ENCODE results near the gene RABGGTA. TPM values are rescaled to one million over a fixed set of nuclear protein-coding genes. Genes with fewer than 3 reads are reported as not detected.

RABGGTA gene
- total RNA-seq, 1 donor, result 21.2 TPM

DNA sequence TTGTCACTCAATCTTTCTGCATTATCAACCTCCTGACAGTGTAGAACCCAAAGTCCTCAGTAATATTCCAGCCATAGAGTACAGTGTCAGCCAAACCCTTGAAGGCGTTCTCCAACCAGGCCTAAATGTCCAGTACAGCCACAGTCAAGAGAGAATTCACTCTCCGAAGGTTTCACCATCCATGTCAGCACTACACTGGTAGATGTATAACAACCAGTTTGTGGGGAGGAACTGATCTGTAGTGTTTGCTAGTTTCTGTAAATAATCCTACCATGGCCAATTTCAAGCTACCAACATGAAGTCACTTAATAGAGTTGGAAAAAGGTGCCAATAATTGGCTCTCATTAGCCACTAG, 55.1 kb downstream of the RABGGTA start:
- DNase-seq (ENCODE audit: low read depth), result no peak
- TF ChIP-seq, protein P1, sequence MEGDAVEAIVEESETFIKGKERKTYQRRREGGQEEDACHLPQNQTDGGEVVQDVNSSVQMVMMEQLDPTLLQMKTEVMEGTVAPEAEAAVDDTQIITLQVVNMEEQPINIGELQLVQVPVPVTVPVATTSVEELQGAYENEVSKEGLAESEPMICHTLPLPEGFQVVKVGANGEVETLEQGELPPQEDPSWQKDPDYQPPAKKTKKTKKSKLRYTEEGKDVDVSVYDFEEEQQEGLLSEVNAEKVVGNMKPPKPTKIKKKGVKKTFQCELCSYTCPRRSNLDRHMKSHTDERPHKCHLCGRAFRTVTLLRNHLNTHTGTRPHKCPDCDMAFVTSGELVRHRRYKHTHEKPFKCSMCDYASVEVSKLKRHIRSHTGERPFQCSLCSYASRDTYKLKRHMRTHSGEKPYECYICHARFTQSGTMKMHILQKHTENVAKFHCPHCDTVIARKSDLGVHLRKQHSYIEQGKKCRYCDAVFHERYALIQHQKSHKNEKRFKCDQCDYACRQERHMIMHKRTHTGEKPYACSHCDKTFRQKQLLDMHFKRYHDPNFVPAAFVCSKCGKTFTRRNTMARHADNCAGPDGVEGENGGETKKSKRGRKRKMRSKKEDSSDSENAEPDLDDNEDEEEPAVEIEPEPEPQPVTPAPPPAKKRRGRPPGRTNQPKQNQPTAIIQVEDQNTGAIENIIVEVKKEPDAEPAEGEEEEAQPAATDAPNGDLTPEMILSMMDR (IDR thresholded peaks at IDR 0.05; ENCODE audit: insufficient read depth, low read length), result no peak
- peak overlapping the region; percentile 88 for H3K4me3 ChIP-seq (ENCODE audit: low read depth, low read length)

Small RNA genes within 50 kb of the gene (small RNA-seq; reads per million reads assigned to genes)
- gene MDP1, result not detected

Other genes starting within 250 kb of the RABGGTA start
- gene CARMIL3, start 219.6 kb downstream of the RABGGTA start, total RNA-seq (ENCODE audit: low replicate concordance), result not detected in 2 replicates
- not detected in 2 replicates for gene CPNE6, start 200.0 kb downstream of the RABGGTA start, total RNA-seq (ENCODE audit: low replicate concordance)
- 20.1 and 36.5 TPM in 2 replicates for gene PCK2, start 177.3 kb downstream of the RABGGTA start, total RNA-seq (ENCODE audit: low replicate concordance)
- gene DCAF11, start 156.8 kb downstream of the RABGGTA start, total RNA-seq (ENCODE audit: low replicate concordance), result 44.6 and 85.3 TPM in 2 replicates
- gene NRL, start 156.6 kb downstream of the RABGGTA start, total RNA-seq (ENCODE audit: low replicate concordance), result 0.90 and 4.1 TPM in 2 replicates
- 0.18 TPM in 1 of 2 replicates, not detected in the other for gene FITM1, start 140.9 kb downstream of the RABGGTA start, total RNA-seq (ENCODE audit: low replicate concordance)
- 84.8 and 117 TPM in 2 replicates for gene PSME1, start 135.4 kb downstream of the RABGGTA start, total RNA-seq (ENCODE audit: low replicate concordance)
- 3.8 and 11.9 TPM in 2 replicates for gene EMC9, start 130.0 kb downstream of the RABGGTA start, total RNA-seq (ENCODE audit: low replicate concordance)
- 33.4 and 78.3 TPM in 2 replicates for gene PSME2, start 125.0 kb downstream of the RABGGTA start, total RNA-seq (ENCODE audit: low replicate concordance)
- 51.1 and 165 TPM in 2 replicates for gene RNF31, start 124.1 kb downstream of the RABGGTA start, total RNA-seq (ENCODE audit: low replicate concordance)
- 43.8 and 63.1 TPM in 2 replicates for gene IRF9, start 110.3 kb downstream of the RABGGTA start, total RNA-seq (ENCODE audit: low replicate concordance)
- gene REC8, start 99.5 kb downstream of the RABGGTA start, total RNA-seq (ENCODE audit: low replicate concordance), result 1.9 and 4.2 TPM in 2 replicates
- 44.0 and 52.0 TPM in 2 replicates for gene IPO4, start 82.8 kb downstream of the RABGGTA start, total RNA-seq (ENCODE audit: low replicate concordance)
- 50.9 and 73.9 TPM in 2 replicates for gene TM9SF1, start 76.2 kb downstream of the RABGGTA start, total RNA-seq (ENCODE audit: low replicate concordance)
- 0.27 TPM in 1 of 2 replicates, not detected in the other for gene TSSK4, start 65.9 kb downstream of the RABGGTA start, total RNA-seq (ENCODE audit: low replicate concordance)
- gene CHMP4A, start 58.1 kb downstream of the RABGGTA start, total RNA-seq (ENCODE audit: low replicate concordance), result 70.7 and 159 TPM in 2 replicates
- gene MDP1, start 55.5 kb downstream of the RABGGTA start, total RNA-seq (ENCODE audit: low replicate concordance), result 11.8 and 23.2 TPM in 2 replicates
- gene NEDD8, start 39.2 kb downstream of the RABGGTA start, total RNA-seq (ENCODE audit: low replicate concordance), result 38.8 and 136 TPM in 2 replicates
- gene GMPR2, start 38.7 kb downstream of the RABGGTA start, total RNA-seq (ENCODE audit: low replicate concordance), result 53.6 and 207 TPM in 2 replicates
- 53.0 and 60.5 TPM in 2 replicates for gene TINF2, start 29.0 kb downstream of the RABGGTA start, total RNA-seq (ENCODE audit: low replicate concordance)
- gene TGM1, start 8.4 kb downstream of the RABGGTA start, total RNA-seq (ENCODE audit: low replicate concordance), result 0.36 and 6.1 TPM in 2 replicates
- gene DHRS1, start 28.2 kb upstream of the RABGGTA start, total RNA-seq (ENCODE audit: low replicate concordance), result 8.7 and 20.7 TPM in 2 replicates
- gene NOP9, start 28.3 kb upstream of the RABGGTA start, total RNA-seq (ENCODE audit: low replicate concordance), result 16.4 and 19.6 TPM in 2 replicates
- 1.9 and 4.2 TPM in 2 replicates for gene CIDEB, start 36.4 kb upstream of the RABGGTA start, total RNA-seq (ENCODE audit: low replicate concordance)
- 3.5 and 18.6 TPM in 2 replicates for gene LTB4R2, start 38.5 kb upstream of the RABGGTA start, total RNA-seq (ENCODE audit: low replicate concordance)
- gene LTB4R, start 39.9 kb upstream of the RABGGTA start, total RNA-seq (ENCODE audit: low replicate concordance), result 0.98 and 1.5 TPM in 2 replicates
- 1.2 and 6.3 TPM in 2 replicates for gene ADCY4, start 63.5 kb upstream of the RABGGTA start, total RNA-seq (ENCODE audit: low replicate concordance)
- 0.99 and 3.0 TPM in 2 replicates for gene RIPK3, start 68.4 kb upstream of the RABGGTA start, total RNA-seq (ENCODE audit: low replicate concordance)
- 77.9 and 221 TPM in 2 replicates for gene NFATC4, start 96.6 kb upstream of the RABGGTA start, total RNA-seq (ENCODE audit: low replicate concordance)
- gene NYNRIN, start 127.4 kb upstream of the RABGGTA start, total RNA-seq (ENCODE audit: low replicate concordance), result 14.1 and 45.1 TPM in 2 replicates
- gene CBLN3, start 158.1 kb upstream of the RABGGTA start, total RNA-seq (ENCODE audit: low replicate concordance), result 5.9 and 6.2 TPM in 2 replicates
- 37.1 and 39.8 TPM in 2 replicates for gene KHNYN, start 158.4 kb upstream of the RABGGTA start, total RNA-seq (ENCODE audit: low replicate concordance)
- gene SDR39U1, start 171.2 kb upstream of the RABGGTA start, total RNA-seq (ENCODE audit: low replicate concordance), result 12.6 and 13.7 TPM in 2 replicates
- not detected in 2 replicates for gene CMA1, start 236.7 kb upstream of the RABGGTA start, total RNA-seq (ENCODE audit: low replicate concordance)